Natural killer cell (primary cell): Measurements from ENCODE around the gene LDLRAD4. TPM values are rescaled to one million over a fixed set of nuclear protein-coding genes. Genes with fewer than 3 reads are reported as not detected.

Experiments
- ATAC-seq, 3 donors: fragments of 150-1000 bp in 2 of 3; fragments of 200-7000 bp in 1 of 3; cut with Tn5 transposase; 1 replicate in 1 of 3; 2 replicates in 2 of 3; pipeline ENCODE4 v1.10.0; 2021; ENCODE audit warnings: mild to moderate bottlenecking in 2 of 3, moderate library complexity in 2 of 3
- DNase-seq, 2 donors: peaks; one replicate each; pipeline versions ENCODE4 v3.0.0 to v3.0.0-alpha.2; 2013 to 2021; ENCODE audit warnings: mixed read lengths in 1 of 2
- H3K27ac ChIP-seq: one replicate; pipeline ENCODE4 v1.5.1; 2013; ENCODE audit warnings: mild to moderate bottlenecking, low read length
- H3K27me3 ChIP-seq: one replicate; pipeline ENCODE4 v1.6.1; 2013; ENCODE audit warnings: low read length; ENCODE audit not compliant: control insufficient read depth, insufficient read depth
- H3K36me3 ChIP-seq: one replicate; pipeline ENCODE4 v1.6.1; 2013; ENCODE audit warnings: low read length; ENCODE audit not compliant: control insufficient read depth, insufficient read depth
- H3K4me1 ChIP-seq: one replicate; pipeline ENCODE4 v1.6.1; 2013; ENCODE audit warnings: low read length; ENCODE audit not compliant: control insufficient read depth, insufficient read depth
- H3K4me3 ChIP-seq: one replicate; pipeline ENCODE4 v1.5.1; 2013; ENCODE audit warnings: low read length
- H3K9me3 ChIP-seq: one replicate; pipeline ENCODE4 v1.6.1; 2013; ENCODE audit warnings: low read length; ENCODE audit not compliant: control insufficient read depth, insufficient read depth
- H3K27ac Mint-ChIP-seq, 2 donors: one replicate each; pipeline ENCODE4 v1.8.0; 2022; ENCODE audit warnings: mild to moderate bottlenecking in 2 of 2, mixed read lengths in 2 of 2, moderate library complexity in 1 of 2
- H3K27me3 Mint-ChIP-seq, 2 donors: one replicate each; pipeline ENCODE4 v1.8.0; 2022; ENCODE audit warnings: low read depth in 2 of 2, mixed read lengths in 2 of 2
- H3K36me3 Mint-ChIP-seq: one replicate; pipeline ENCODE4 v1.8.0; 2022; ENCODE audit warnings: mixed read lengths
- H3K4me1 Mint-ChIP-seq, 2 donors: one replicate each; pipeline ENCODE4 v1.8.0; 2022; ENCODE audit warnings: mixed read lengths in 2 of 2
- H3K4me3 Mint-ChIP-seq: one replicate; pipeline ENCODE4 v1.8.0; 2022; ENCODE audit warnings: mild to moderate bottlenecking, moderate library complexity, mixed read lengths
- H3K9me3 Mint-ChIP-seq, 2 donors: one replicate each; pipeline ENCODE4 v1.8.0; 2022; ENCODE audit warnings: mixed read lengths in 2 of 2
- WGBS: methylation state at CpG from one replicate; pipeline ENCODE4 v1.1.7; 2013; ENCODE audit warnings: missing lambda C conversion rate; ENCODE audit not compliant: insufficient coverage; 5-methylcytosine and 5-hydroxymethylcytosine counted together
- intact Hi-C: fragments of 100-400 bp; cut with micrococcal nuclease; formaldehyde crosslinking; loops from one replicate; pipeline ENCODE4 v1.14.2; 2022
- total RNA-seq, 4 donors: library from RNA; stranded (reverse); fragments of 120-200 nt in 1 of 4; gene quantifications; one replicate each; pipeline versions ENCODE4 v1.2.3 to v1.2.4, GENCODE V29; 2013 to 2022
- TF ChIP-seq, protein P1 (sequence below): fragments of 200-600 bp; IDR thresholded peaks from one replicate; pipeline ENCODE4 v1.8.0; 2022; ENCODE audit warnings: antibody characterized with exemption

The LDLRAD4 gene
- total RNA-seq, 3 donors from 2014 or later (not counting 1 experiment from before 2014, with no cell fraction given): 24.0 to 36.3 (median 29.2) TPM

DNA sequence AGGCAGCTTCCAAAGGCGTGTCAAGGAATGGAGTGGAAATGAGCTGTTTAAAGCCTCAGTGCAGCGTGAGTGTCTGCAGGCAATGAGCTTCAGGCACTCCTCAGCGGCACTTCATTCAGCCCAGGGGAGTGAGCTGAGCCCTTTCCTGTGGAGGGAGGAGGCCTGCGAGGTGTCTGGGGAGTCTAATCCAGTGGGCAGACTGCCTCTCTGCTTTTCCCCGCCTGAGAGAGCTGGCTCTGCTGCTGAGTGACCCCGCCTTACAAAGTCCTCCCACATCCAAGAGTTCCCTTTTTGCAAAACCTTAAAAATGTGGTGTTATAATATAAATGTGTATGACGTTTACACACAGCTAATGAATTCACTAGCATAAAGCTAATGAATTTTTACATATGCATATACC, 7.0 kb upstream of the LDLRAD4 start:
- Mint-ChIP-seq H3K27me3 (peaks cover 31 to 57% of the 10 kb centered on the region in 2 donors), H3K36me3 (no peaks in the 10 kb centered on the region), H3K27ac (no peak overlapping the region), H3K4me1 (peaks cover 0 to 4% of the 10 kb centered on the region in 2 donors), H3K9me3 (no peaks in the 10 kb centered on the region), H3K4me3 (no peak overlapping the region)
- DNase-seq: no peak
- ATAC-seq: no peak
- Histone ChIP-seq H3K4me3 (no peak overlapping the region), H3K27ac (no peak overlapping the region), H3K4me1 (no peaks in the 10 kb centered on the region), H3K27me3 (peaks cover 15% of the 10 kb centered on the region), H3K36me3 (no peaks in the 10 kb centered on the region), H3K9me3 (no peaks in the 10 kb centered on the region)
- intact Hi-C loops: no loop called here
- TF ChIP-seq, protein P1, sequence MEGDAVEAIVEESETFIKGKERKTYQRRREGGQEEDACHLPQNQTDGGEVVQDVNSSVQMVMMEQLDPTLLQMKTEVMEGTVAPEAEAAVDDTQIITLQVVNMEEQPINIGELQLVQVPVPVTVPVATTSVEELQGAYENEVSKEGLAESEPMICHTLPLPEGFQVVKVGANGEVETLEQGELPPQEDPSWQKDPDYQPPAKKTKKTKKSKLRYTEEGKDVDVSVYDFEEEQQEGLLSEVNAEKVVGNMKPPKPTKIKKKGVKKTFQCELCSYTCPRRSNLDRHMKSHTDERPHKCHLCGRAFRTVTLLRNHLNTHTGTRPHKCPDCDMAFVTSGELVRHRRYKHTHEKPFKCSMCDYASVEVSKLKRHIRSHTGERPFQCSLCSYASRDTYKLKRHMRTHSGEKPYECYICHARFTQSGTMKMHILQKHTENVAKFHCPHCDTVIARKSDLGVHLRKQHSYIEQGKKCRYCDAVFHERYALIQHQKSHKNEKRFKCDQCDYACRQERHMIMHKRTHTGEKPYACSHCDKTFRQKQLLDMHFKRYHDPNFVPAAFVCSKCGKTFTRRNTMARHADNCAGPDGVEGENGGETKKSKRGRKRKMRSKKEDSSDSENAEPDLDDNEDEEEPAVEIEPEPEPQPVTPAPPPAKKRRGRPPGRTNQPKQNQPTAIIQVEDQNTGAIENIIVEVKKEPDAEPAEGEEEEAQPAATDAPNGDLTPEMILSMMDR: no peak
- 74% methylated on average over 5 of the region's 7 CpGs for WGBS

DNA sequence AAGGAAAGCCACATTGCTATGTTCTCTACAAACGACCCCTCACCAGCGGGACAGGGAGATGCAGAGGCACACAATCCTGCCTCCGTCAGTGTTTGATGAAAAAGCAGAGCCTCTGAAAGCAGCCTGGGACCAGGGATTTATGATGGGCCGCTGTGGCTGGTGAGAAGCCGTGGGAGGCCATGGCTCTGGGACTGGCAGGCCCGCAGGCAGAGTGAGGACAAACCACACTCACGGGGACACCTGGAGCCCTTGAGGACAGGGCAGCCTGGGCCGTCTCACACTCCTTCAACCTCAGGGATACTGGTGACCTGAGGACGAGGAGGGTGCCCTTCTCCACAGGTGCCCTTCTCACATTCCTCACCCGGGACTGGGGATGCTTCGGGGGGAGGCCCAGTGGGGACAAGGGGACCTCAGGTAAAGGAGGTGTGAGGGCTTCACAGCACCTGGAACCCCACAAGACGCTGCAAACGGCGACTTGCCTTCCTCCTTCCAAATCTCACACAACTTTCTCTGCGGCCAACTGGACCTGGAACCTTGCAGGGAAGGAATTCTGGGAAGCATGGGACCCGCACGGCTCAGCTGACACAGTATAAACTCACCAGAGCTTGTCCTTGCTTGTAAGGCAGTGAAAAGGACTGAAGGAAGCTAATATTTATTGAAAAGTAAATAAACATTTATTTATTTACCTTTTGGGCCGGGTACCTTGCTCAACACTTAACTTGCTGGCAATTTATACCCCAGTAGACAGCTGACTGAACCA, 5.3 kb upstream of the LDLRAD4 start:
- no peak overlapping the region for H3K4me3 Mint-ChIP-seq

DNA sequence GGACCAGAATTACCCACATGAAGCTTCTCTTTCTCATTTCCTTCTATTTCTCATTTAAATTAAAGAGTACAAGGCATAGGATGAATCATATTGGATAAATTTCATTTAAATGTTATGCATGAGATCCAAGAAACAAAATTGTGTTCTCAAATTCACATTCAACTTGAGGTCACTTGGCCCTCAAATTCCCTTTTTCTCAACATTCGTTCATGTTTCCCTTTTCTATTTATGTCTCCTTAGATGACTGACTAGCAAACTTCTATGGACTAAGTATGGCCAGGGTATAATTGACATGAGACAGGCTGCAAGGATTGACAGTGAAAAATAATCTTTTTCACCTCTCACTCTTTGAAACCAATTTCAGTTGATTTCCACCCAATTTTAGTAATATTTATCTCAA, 4.0 kb upstream of the LDLRAD4 start:
- H3K4me3 Mint-ChIP-seq: no peak overlapping the region
- DNase-seq: no peak
- peaks cover 0 to 8% of the 10 kb centered on the region in 2 donors for H3K4me1 Mint-ChIP-seq
- peaks cover 31 to 46% of the 10 kb centered on the region in 2 donors for H3K27me3 Mint-ChIP-seq
- no peak overlapping the region for H3K27ac Mint-ChIP-seq
- TF ChIP-seq, protein P1: no peak
- Histone ChIP-seq H3K27me3 (peaks cover 20% of the 10 kb centered on the region), H3K9me3 (no peaks in the 10 kb centered on the region), H3K27ac (no peak overlapping the region), H3K36me3 (no peaks in the 10 kb centered on the region), H3K4me3 (no peak overlapping the region), H3K4me1 (peaks cover 17% of the 10 kb centered on the region)
- no peaks in the 10 kb centered on the region for H3K9me3 Mint-ChIP-seq
- no peak for ATAC-seq
- intact Hi-C loops: no loop called here
- WGBS: 13% methylated on average over 1 of the region's 1 CpG
- no peaks in the 10 kb centered on the region for H3K36me3 Mint-ChIP-seq

More for the DNA sequence above, 5.3 kb upstream of the LDLRAD4 start:
- Mint-ChIP-seq H3K27me3 (peaks cover 29 to 43% of the 10 kb centered on the region in 2 donors), H3K4me1 (peaks cover 0 to 8% of the 10 kb centered on the region in 2 donors), H3K27ac (no peak overlapping the region), H3K9me3 (no peaks in the 10 kb centered on the region), H3K36me3 (no peaks in the 10 kb centered on the region)
- TF ChIP-seq, protein P1: no peak
- Histone ChIP-seq H3K36me3 (no peaks in the 10 kb centered on the region), H3K4me3 (no peak overlapping the region), H3K9me3 (no peaks in the 10 kb centered on the region), H3K27me3 (peaks cover 20% of the 10 kb centered on the region), H3K4me1 (peaks cover 9% of the 10 kb centered on the region), H3K27ac (no peak overlapping the region)
- ATAC-seq (no peak), DNase-seq (no peak)
- 87% methylated on average over 15 of the region's 18 CpGs for WGBS
- intact Hi-C loops: no loop called here
